IMR-90 (cell line): ENCODE measurements around the gene CDK2AP2. TPM values are rescaled to one million over a fixed set of nuclear protein-coding genes. Genes with fewer than 3 reads are reported as not detected.

Experiments
- ATAC-seq: fragments of 200-7000 bp; cut with Tn5 transposase; 2 replicates; pipeline ENCODE4 v1.9.1; 2020; ENCODE audit warnings: low read depth, mild to moderate bottlenecking, moderate library complexity
- BruUV-seq: library from RNA; stranded (reverse); fragments of 400-500 nt; replicated peaks from 2 replicates; lab custom pipeline; 2021; lab: Mats Ljungman, UMichigan
- CTCF ChIA-PET: fragments of 300-600 bp; formaldehyde crosslinking; extraction: SDS; loops from one replicate; lab custom pipeline; 2021; ENCODE audit warnings: antibody characterized with exemption; lab: Yijun Ruan, JAX
- POLR2A ChIA-PET: fragments of 300-600 bp; sonication (Branson Sonifier 250); formaldehyde crosslinking; loops from one replicate; lab custom pipeline; 2022; ENCODE audit warnings: antibody characterized with exemption; ENCODE audit not compliant: unreplicated experiment; lab: Charles Lee
- DNase-seq: peaks from one replicate; pipeline ENCODE4 v3.0.0; 2013
- H2AFZ ChIP-seq: replicated peaks from 2 replicates; pipeline ENCODE3; 2013; ENCODE audit warnings: low read length, mild to moderate bottlenecking; ENCODE audit not compliant: poor library complexity
- H2AK5ac ChIP-seq: 2 replicates; pipeline ENCODE4 v1.6.1; 2013; ENCODE audit warnings: low read depth, low read length, inconsistent platforms
- H2AK9ac ChIP-seq: replicated peaks from 2 replicates; pipeline ENCODE3; 2013; ENCODE audit warnings: mild to moderate bottlenecking, low read depth, low read length, moderate library complexity; ENCODE audit not compliant: poor library complexity
- H2BK120ac ChIP-seq: 2 replicates; pipeline ENCODE4 v1.6.1; 2013; ENCODE audit warnings: low read depth, low read length, inconsistent platforms
- H2BK15ac ChIP-seq: 3 replicates; pipeline ENCODE4 v1.6.1; 2013; ENCODE audit warnings: low read depth, low read length, inconsistent platforms
- H2BK20ac ChIP-seq: 2 replicates; pipeline ENCODE4 v1.6.1; 2013; ENCODE audit warnings: low read depth, mild to moderate bottlenecking, inconsistent platforms, low read length, moderate library complexity
- H2BK5ac ChIP-seq: 2 replicates; pipeline ENCODE4 v1.6.1; 2013; ENCODE audit warnings: mild to moderate bottlenecking, low read depth, low read length, inconsistent platforms; ENCODE audit not compliant: poor library complexity, severe bottlenecking
- H3K14ac ChIP-seq: replicated peaks from 2 replicates; pipeline ENCODE4 v1.6.1; 2013; ENCODE audit warnings: low read depth, low read length, inconsistent platforms
- H3K18ac ChIP-seq: 2 replicates; pipeline ENCODE4 v1.6.1; 2013; ENCODE audit warnings: low read depth, low read length, control low read depth
- H3K23ac ChIP-seq: 2 replicates; pipeline ENCODE4 v1.6.1; 2013; ENCODE audit warnings: low read depth, low read length, inconsistent platforms
- H3K27ac ChIP-seq: 2 replicates; pipeline ENCODE4 v1.5.1; 2013; ENCODE audit warnings: mild to moderate bottlenecking, control low read depth, low read length; ENCODE audit not compliant: insufficient read depth
- H3K27me3 ChIP-seq: 2 replicates; pipeline ENCODE4 v1.6.1; 2013; ENCODE audit warnings: low read length; ENCODE audit not compliant: control insufficient read depth, insufficient read depth
- H3K36me3 ChIP-seq: 2 replicates; pipeline ENCODE4 v1.6.1; 2013; ENCODE audit warnings: low read length, mixed read lengths; ENCODE audit not compliant: control insufficient read depth, insufficient read depth
- H3K4ac ChIP-seq: 2 replicates; pipeline ENCODE4 v1.6.1; 2013; ENCODE audit warnings: low read depth, low read length, inconsistent platforms
- H3K4me1 ChIP-seq: 2 replicates; pipeline ENCODE4 v1.6.1; 2013; ENCODE audit warnings: low read length, mixed read lengths; ENCODE audit not compliant: control insufficient read depth, insufficient read depth
- H3K4me2 ChIP-seq: 2 replicates; pipeline ENCODE4 v1.6.1; 2013; ENCODE audit warnings: low read depth, mild to moderate bottlenecking, control low read depth, low read length, moderate library complexity
- H3K4me3 ChIP-seq: 2 replicates; pipeline ENCODE4 v1.5.1; 2013; ENCODE audit warnings: low read depth, mild to moderate bottlenecking, control low read depth, low read length, moderate library complexity; ENCODE audit not compliant: insufficient read depth
- H3K56ac ChIP-seq: 2 replicates; pipeline ENCODE4 v1.6.1; 2013; ENCODE audit warnings: low read length, inconsistent platforms; ENCODE audit not compliant: insufficient read depth; ENCODE audit errors: extremely low read depth
- H3K79me1 ChIP-seq, 2 experiments: 2 replicates each; pipeline ENCODE4 v1.6.1; 2013; ENCODE audit warnings: low read length in 2 of 2, inconsistent platforms in 1 of 2, low read depth in 1 of 2
- H3K9ac ChIP-seq: 2 replicates; pipeline ENCODE4 v1.6.1; 2013; ENCODE audit warnings: low read depth, low read length, control low read depth
- H3K9me1 ChIP-seq: 2 replicates; pipeline ENCODE4 v1.6.1; 2013; ENCODE audit warnings: low read length, inconsistent platforms; ENCODE audit not compliant: insufficient read depth
- H3K9me3 ChIP-seq: 2 replicates; pipeline ENCODE4 v1.6.1; 2013; ENCODE audit warnings: low read length; ENCODE audit not compliant: control insufficient read depth, insufficient read depth
- H4K20me1 ChIP-seq: 2 replicates; pipeline ENCODE4 v1.6.1; 2013; ENCODE audit warnings: low read length, inconsistent platforms; ENCODE audit not compliant: insufficient read depth
- H4K5ac ChIP-seq: 2 replicates; pipeline ENCODE4 v1.6.1; 2013; ENCODE audit warnings: mild to moderate bottlenecking, low read depth, low read length, control low read depth
- H4K8ac ChIP-seq, 2 experiments: 2 replicates each; pipeline ENCODE4 v1.6.1; 2013; ENCODE audit warnings: low read depth in 2 of 2, low read length in 2 of 2, control low read depth in 1 of 2, inconsistent platforms in 1 of 2
- H4K91ac ChIP-seq: 2 replicates; pipeline ENCODE4 v1.6.1; 2013; ENCODE audit warnings: low read depth, low read length, inconsistent platforms; ENCODE audit not compliant: insufficient read depth
- BHLHE40 ChIP-seq: fragments of 150-350 bp; IDR thresholded peaks from 2 replicates; pipeline ENCODE4 v1.6.1; 2016; ENCODE audit warnings: mild to moderate bottlenecking, low read depth, low read length
- CEBPB ChIP-seq: IDR thresholded peaks from 2 replicates; pipeline ENCODE4 v1.6.1; 2012; ENCODE audit warnings: low read depth, low read length, improper control_type of control experiment
- CHD1 ChIP-seq: IDR thresholded peaks from 2 replicates; pipeline ENCODE4 v1.6.1; 2012; ENCODE audit warnings: low read depth, low read length, improper control_type of control experiment
- FOS ChIP-seq: fragments of 150-350 bp; IDR thresholded peaks from 2 replicates; pipeline ENCODE4 v1.6.1; 2016; ENCODE audit warnings: low read depth, low read length
- MAFK ChIP-seq: IDR thresholded peaks from 2 replicates; pipeline ENCODE4 v1.6.1; 2012; ENCODE audit warnings: low read depth, low read length, improper control_type of control experiment
- MAZ ChIP-seq: IDR thresholded peaks from 2 replicates; pipeline ENCODE4 v1.6.1; 2012; ENCODE audit warnings: low read depth, mild to moderate bottlenecking, low read length, improper control_type of control experiment, moderate library complexity, borderline replicate concordance
- MXI1 ChIP-seq: IDR thresholded peaks from 2 replicates; pipeline ENCODE4 v1.6.1; 2012; ENCODE audit warnings: low read depth, mild to moderate bottlenecking, low read length, moderate library complexity, borderline replicate concordance
- NFE2L2 ChIP-seq: fragments of 150-350 bp; IDR thresholded peaks from 2 replicates; pipeline ENCODE4 v1.6.1; 2016; ENCODE audit warnings: low read depth, mild to moderate bottlenecking, low read length
- POLR2A ChIP-seq: IDR thresholded peaks from 2 replicates; pipeline ENCODE4 v1.6.1; 2012; ENCODE audit warnings: mild to moderate bottlenecking, low read depth, low read length
- RAD21 ChIP-seq: IDR thresholded peaks from 2 replicates; pipeline ENCODE4 v1.6.1; 2012; ENCODE audit warnings: low read length, improper control_type of control experiment
- RCOR1 ChIP-seq: IDR thresholded peaks from 2 replicates; pipeline ENCODE4 v1.6.1; 2012; ENCODE audit warnings: mild to moderate bottlenecking, low read length, improper control_type of control experiment; ENCODE audit not compliant: insufficient replicate concordance
- RFX5 ChIP-seq: IDR thresholded peaks from 2 replicates; pipeline ENCODE4 v1.8.0; 2012; ENCODE audit warnings: low read depth, mild to moderate bottlenecking, low read length, moderate library complexity
- SMC3 ChIP-seq: fragments of 150-350 bp; IDR thresholded peaks from 2 replicates; pipeline ENCODE4 v1.6.1; 2016; ENCODE audit warnings: low read depth, mild to moderate bottlenecking, antibody characterized with exemption, low read length, moderate library complexity
- WGBS, 2 experiments: methylation state at CpG; one replicate each; pipeline versions ENCODE4 v1.1.5 to v1.1.7; 2013; ENCODE audit warnings: missing lambda C conversion rate in 2 of 2; ENCODE audit not compliant: insufficient read length in 1 of 2; ENCODE audit errors: extremely low coverage in 2 of 2; 5-methylcytosine and 5-hydroxymethylcytosine counted together
- dilution Hi-C: fragments of 300-500 bp; cut with HindIII; formaldehyde crosslinking; loops from one replicate; pipeline ENCODE4 v1.14.3; 2018; ENCODE audit warnings: low sequenced_read_pairs; ENCODE audit not compliant: unreplicated experiment
- in situ Hi-C: fragments of 300-500 bp; cut with MboI; formaldehyde crosslinking; loops from 3 replicates; pipeline ENCODE4 v1.14.3; 2019; ENCODE audit warnings: low sequenced_read_pairs, inconsistent platforms, mixed read lengths
- intact Hi-C: fragments of 100-400 bp; cut with micrococcal nuclease; formaldehyde crosslinking; loops from 2 replicates; pipeline ENCODE4 v1.10.0; 2022
- polyA plus RNA-seq, 3 experiments: library from polyadenylated mRNA; depleted of rRNA; stranded (reverse); fragments of >200 nt; gene quantifications; 2 replicates each; pipeline ENCODE4 v1.2.3, GENCODE V29; 2012; ENCODE audit warnings: low replicate concordance in 1 of 3
- total RNA-seq: library from RNA; depleted of rRNA; stranded (reverse); fragments of >200 nt; gene quantifications from 2 replicates; pipeline ENCODE4 v1.2.3, GENCODE V29; 2012
- TF ChIP-seq, protein P1 (sequence below): conservative IDR thresholded peaks from 2 replicates; pipeline ENCODE4 v1.5.1; 2012; ENCODE audit warnings: mild to moderate bottlenecking, low read depth, low read length, improper control_type of control experiment
- TF ChIP-seq, protein P2 (sequence below): fragments of 150-350 bp; IDR thresholded peaks from 2 replicates; pipeline ENCODE4 v1.6.1; 2016; ENCODE audit warnings: low read depth, mild to moderate bottlenecking, low read length, moderate library complexity, borderline replicate concordance
- TF ChIP-seq, protein P3 (sequence below): fragments of 150-350 bp; IDR thresholded peaks from 2 replicates; pipeline ENCODE4 v1.6.1; 2017; ENCODE audit warnings: mild to moderate bottlenecking, antibody characterized with exemption, low read length, low read depth

CDK2AP2 gene
- total and polyA plus RNA-seq, 2 of the 4 experiments (the other 2 are of a cell fraction) = 8.1 to 44.7 TPM

DNA sequence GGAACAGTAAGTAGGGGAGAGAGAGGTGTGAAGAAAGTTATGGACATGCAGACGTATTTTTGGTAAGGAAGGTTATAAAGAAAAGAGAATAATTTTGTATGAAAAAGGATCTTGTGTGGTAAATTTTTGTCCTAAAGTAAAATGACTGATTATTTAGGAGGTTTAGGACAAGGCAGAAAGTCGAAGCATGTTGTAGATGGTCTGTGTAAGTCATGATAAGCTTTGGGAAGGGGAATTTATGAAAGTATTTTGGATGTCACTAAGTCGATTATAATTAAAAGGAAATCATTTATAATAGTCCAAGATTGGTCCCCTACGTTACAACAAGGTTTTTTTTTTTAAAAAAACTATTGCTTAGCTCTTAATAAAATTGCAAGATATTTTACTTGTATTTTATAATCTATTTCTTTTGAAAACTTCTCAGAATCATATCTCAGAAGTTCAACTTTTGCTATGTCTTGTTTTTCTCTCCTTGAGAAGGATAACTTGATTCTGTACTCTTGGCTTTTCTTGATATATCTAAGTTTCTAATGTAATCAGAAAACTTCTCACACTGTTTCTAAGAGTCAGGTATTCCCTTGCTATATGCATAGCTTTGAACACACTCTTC, 26.2 kb upstream of the CDK2AP2 start:
- Histone ChIP-seq H2BK5ac (no peak overlapping the region), H2BK20ac (no peak overlapping the region), H4K8ac (no peak overlapping the region), H3K4me1 (no peaks in the 10 kb centered on the region), H2BK120ac (no peak overlapping the region), H4K91ac (no peak overlapping the region), H3K9me1 (no peaks in the 10 kb centered on the region), H3K27ac (no peak overlapping the region), H3K4ac (no peak overlapping the region), H2AK9ac (no peak overlapping the region), H3K4me2 (no peak overlapping the region), H3K4me3 (no peak overlapping the region), H2AFZ (no peak overlapping the region), H3K79me1 (no peaks in the 10 kb centered on the region), H4K5ac (no peak overlapping the region), H3K27me3 (0 out of 2 replicates have a peak, but pooled peaks cover 1% of the 10 kb centered on the region), H3K36me3 (no peaks in the 10 kb centered on the region), H3K14ac (no peak overlapping the region), H3K56ac (no peak overlapping the region), H2AK5ac (no peak overlapping the region), H3K18ac (no peak overlapping the region), H4K20me1 (no peaks in the 10 kb centered on the region), H3K23ac (no peak overlapping the region), H3K9me3 (peaks cover 16% of the 10 kb centered on the region), H3K9ac (no peak overlapping the region), H2BK15ac (no peak overlapping the region)
- ChIA-PET POLR2A (no interaction called here), CTCF (no interaction called here)
- in situ Hi-C loops (no loop called here), dilution Hi-C loops (no loop called here), intact Hi-C loops (no loop called here)
- WGBS, 2 experiments = 38% methylated on average over 1 of the region's 4 CpGs; no CpG with 5 or more reads in 1 of the 2 experiments
- no peak for ATAC-seq
- TF ChIP-seq MAZ = no peak
- TF ChIP-seq NFE2L2 = no peak
- TF ChIP-seq POLR2A = no peak
- TF ChIP-seq CEBPB = no peak
- TF ChIP-seq BHLHE40 = no peak
- TF ChIP-seq RFX5 = no peak
- TF ChIP-seq MXI1 = no peak
- no peak for TF ChIP-seq RCOR1
- no peak for TF ChIP-seq SMC3
- TF ChIP-seq, protein P1, sequence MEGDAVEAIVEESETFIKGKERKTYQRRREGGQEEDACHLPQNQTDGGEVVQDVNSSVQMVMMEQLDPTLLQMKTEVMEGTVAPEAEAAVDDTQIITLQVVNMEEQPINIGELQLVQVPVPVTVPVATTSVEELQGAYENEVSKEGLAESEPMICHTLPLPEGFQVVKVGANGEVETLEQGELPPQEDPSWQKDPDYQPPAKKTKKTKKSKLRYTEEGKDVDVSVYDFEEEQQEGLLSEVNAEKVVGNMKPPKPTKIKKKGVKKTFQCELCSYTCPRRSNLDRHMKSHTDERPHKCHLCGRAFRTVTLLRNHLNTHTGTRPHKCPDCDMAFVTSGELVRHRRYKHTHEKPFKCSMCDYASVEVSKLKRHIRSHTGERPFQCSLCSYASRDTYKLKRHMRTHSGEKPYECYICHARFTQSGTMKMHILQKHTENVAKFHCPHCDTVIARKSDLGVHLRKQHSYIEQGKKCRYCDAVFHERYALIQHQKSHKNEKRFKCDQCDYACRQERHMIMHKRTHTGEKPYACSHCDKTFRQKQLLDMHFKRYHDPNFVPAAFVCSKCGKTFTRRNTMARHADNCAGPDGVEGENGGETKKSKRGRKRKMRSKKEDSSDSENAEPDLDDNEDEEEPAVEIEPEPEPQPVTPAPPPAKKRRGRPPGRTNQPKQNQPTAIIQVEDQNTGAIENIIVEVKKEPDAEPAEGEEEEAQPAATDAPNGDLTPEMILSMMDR = no peak
- TF ChIP-seq FOS = no peak
- no peak for TF ChIP-seq MAFK
- TF ChIP-seq, protein P2, sequence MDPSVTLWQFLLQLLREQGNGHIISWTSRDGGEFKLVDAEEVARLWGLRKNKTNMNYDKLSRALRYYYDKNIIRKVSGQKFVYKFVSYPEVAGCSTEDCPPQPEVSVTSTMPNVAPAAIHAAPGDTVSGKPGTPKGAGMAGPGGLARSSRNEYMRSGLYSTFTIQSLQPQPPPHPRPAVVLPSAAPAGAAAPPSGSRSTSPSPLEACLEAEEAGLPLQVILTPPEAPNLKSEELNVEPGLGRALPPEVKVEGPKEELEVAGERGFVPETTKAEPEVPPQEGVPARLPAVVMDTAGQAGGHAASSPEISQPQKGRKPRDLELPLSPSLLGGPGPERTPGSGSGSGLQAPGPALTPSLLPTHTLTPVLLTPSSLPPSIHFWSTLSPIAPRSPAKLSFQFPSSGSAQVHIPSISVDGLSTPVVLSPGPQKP = no peak
- TF ChIP-seq CHD1 = no peak
- TF ChIP-seq, protein P3, sequence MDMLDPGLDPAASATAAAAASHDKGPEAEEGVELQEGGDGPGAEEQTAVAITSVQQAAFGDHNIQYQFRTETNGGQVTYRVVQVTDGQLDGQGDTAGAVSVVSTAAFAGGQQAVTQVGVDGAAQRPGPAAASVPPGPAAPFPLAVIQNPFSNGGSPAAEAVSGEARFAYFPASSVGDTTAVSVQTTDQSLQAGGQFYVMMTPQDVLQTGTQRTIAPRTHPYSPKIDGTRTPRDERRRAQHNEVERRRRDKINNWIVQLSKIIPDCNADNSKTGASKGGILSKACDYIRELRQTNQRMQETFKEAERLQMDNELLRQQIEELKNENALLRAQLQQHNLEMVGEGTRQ = no peak
- TF ChIP-seq RAD21 = no peak
- no peak for DNase-seq
- no TSS peak for BruUV-seq
